T-cell (primary cell): Measurements from ENCODE around the gene ACP4. TPM values are rescaled to one million over a fixed set of nuclear protein-coding genes. Genes with fewer than 3 reads are reported as not detected.
"Not testable (repeated sequence)": the region's sequence is repeated elsewhere in the genome, so short reads cannot be mapped to it uniquely, and the experiment has no call there.

Source experiments
- ATAC-seq, 4 experiments: fragments of 200-7000 bp in 3 of 4; fragments of 150-1000 bp in 1 of 4; cut with Tn5 transposase; replicated peaks in 1 of 4; 1 replicate in 3 of 4; 2 replicates in 1 of 4; pipeline ENCODE4 v1.10.0; 2021; ENCODE audit warnings: moderate library complexity in 3 of 4, mild to moderate bottlenecking in 2 of 4, moderate number of reproducible peaks in 1 of 4
- CTCF ChIA-PET, 2 donors: fragments of 300-600 bp; sonication (Branson Sonifier 250); formaldehyde crosslinking; loops; one replicate each; lab custom pipeline; 2022; ENCODE audit warnings: antibody characterized with exemption in 2 of 2; lab: Charles Lee
- POLR2A ChIA-PET, 2 donors: fragments of 300-600 bp; sonication (Branson Sonifier 250); formaldehyde crosslinking; loops; one replicate each; lab custom pipeline; 2022; ENCODE audit warnings: antibody characterized with exemption in 2 of 2; lab: Charles Lee
- DNase-seq, 35 experiments: peaks; one replicate each; pipeline versions ENCODE4 v3.0.0 to v3.0.0-alpha.2; 2013 to 2023
- H3K27ac ChIP-seq: one replicate; pipeline ENCODE4 v1.5.1; 2013; ENCODE audit warnings: low read length
- H3K27me3 ChIP-seq, 2 experiments: replicated peaks in 1 of 2; 1 replicate in 1 of 2; 2 replicates in 1 of 2; pipeline versions ENCODE4 v1.6.1 to v1.7.0; 2013; ENCODE audit warnings: low read length in 1 of 2, mixed read lengths in 1 of 2; ENCODE audit not compliant: control insufficient read depth in 2 of 2, insufficient read depth in 2 of 2; ENCODE audit errors: extremely low read depth in 1 of 2
- H3K36me3 ChIP-seq, 2 donors: 1 replicate in 1 of 2; 2 replicates in 1 of 2; pipeline versions ENCODE4 v1.6.1 to v1.7.0; 2013; ENCODE audit warnings: low read length in 1 of 2; ENCODE audit not compliant: control insufficient read depth in 2 of 2, insufficient read depth in 1 of 2; ENCODE audit errors: extremely low read depth in 1 of 2
- H3K4me1 ChIP-seq, 2 experiments: 1 replicate in 1 of 2; 2 replicates in 1 of 2; pipeline versions ENCODE4 v1.6.1 to v1.7.0; 2013; ENCODE audit warnings: low read length in 2 of 2, mixed read lengths in 1 of 2; ENCODE audit not compliant: insufficient read depth in 2 of 2, control insufficient read depth in 1 of 2; ENCODE audit errors: extremely low read depth in 1 of 2
- H3K4me3 ChIP-seq, 2 donors: 1 replicate in 1 of 2; 2 replicates in 1 of 2; pipeline versions ENCODE4 v1.5.1 to v1.7.0; 2013; ENCODE audit warnings: mild to moderate bottlenecking in 2 of 2, low read length in 1 of 2, moderate library complexity in 1 of 2; ENCODE audit not compliant: control insufficient read depth in 1 of 2; ENCODE audit errors: extremely low read depth in 1 of 2
- H3K9me3 ChIP-seq: 2 replicates; pipeline ENCODE4 v1.7.0; 2013
- H3K27ac Mint-ChIP-seq, 2 donors: one replicate each; pipeline ENCODE4 v1.8.0; 2020 to 2021; ENCODE audit warnings: mild to moderate bottlenecking in 2 of 2, mixed read lengths in 2 of 2
- H3K27me3 Mint-ChIP-seq, 2 donors: one replicate each; pipeline ENCODE4 v1.8.0; 2021 to 2022; ENCODE audit warnings: mixed read lengths in 2 of 2
- H3K36me3 Mint-ChIP-seq: one replicate; pipeline ENCODE4 v1.8.0; 2021; ENCODE audit warnings: mixed read lengths
- H3K4me1 Mint-ChIP-seq, 3 donors: one replicate each; pipeline ENCODE4 v1.8.0; 2020 to 2022; ENCODE audit warnings: mixed read lengths in 3 of 3, mild to moderate bottlenecking in 1 of 3
- H3K4me3 Mint-ChIP-seq, 3 donors: one replicate each; pipeline ENCODE4 v1.8.0; 2020 to 2022; ENCODE audit warnings: mild to moderate bottlenecking in 3 of 3, mixed read lengths in 3 of 3, moderate library complexity in 3 of 3
- H3K9me3 Mint-ChIP-seq, 3 donors: one replicate each; pipeline ENCODE4 v1.8.0; 2020 to 2022; ENCODE audit warnings: mixed read lengths in 3 of 3
- WGBS: methylation state at CpG from one replicate; pipeline ENCODE4 v1.1.5; 2013; ENCODE audit warnings: missing lambda C conversion rate; ENCODE audit not compliant: insufficient coverage; 5-methylcytosine and 5-hydroxymethylcytosine counted together
- total RNA-seq, 35 experiments: library from RNA in 6 of 35; stranded (reverse) in 6 of 35; fragments of 120-200 nt in 1 of 35; gene quantifications; one replicate each; pipeline versions ENCODE4 v1.2.1 to v1.2.4 and lab custom pipeline; 2013 to 2026

ACP4 gene
- total RNA-seq = not detected
- total RNA-seq (2013) = not detected
- 0 to 0.08 (median 0) reads per million in 29 experiments for total RNA-seq (lab: John Stamatoyannopoulos, UW)

- H3K9me3 ChIP-seq = no peaks in the 10 kb centered on the region
- WGBS = 98% methylated on average over 7 of the region's 15 CpGs
- no peak for ATAC-seq
- Mint-ChIP-seq H3K27me3 (no peaks in the 10 kb centered on the region), H3K36me3 (no peaks in the 10 kb centered on the region), H3K9me3 (no peaks in the 10 kb centered on the region), H3K4me3 (no peak within 1 kb of the TSS), H3K4me1 (peaks cover 0 to 8% (median 6%) of the 10 kb centered on the region in 3 donors), H3K27ac (no peak within 1 kb of the TSS)
- ChIA-PET CTCF (no interaction called here), POLR2A (no interaction called here)
- peaks cover 0 to 8% of the 10 kb centered on the region in 2 experiments for H3K4me1 ChIP-seq
- DNase-seq = no peak
- no peak within 1 kb of the TSS for H3K27ac ChIP-seq
- peaks cover 0 to 11% of the 10 kb centered on the region in 2 experiments for H3K27me3 ChIP-seq
- H3K36me3 ChIP-seq = no peaks in the 10 kb centered on the region
- no peak within 1 kb of the TSS for H3K4me3 ChIP-seq
Observed at GRCh38 chr19:50790396-50790795, at the start of gene ACP4. ACP4 (plus strand) TSS chr19:50790415; CDS start chr19:50790415, 0 bp downstream.

GRCh38 chr19:50741179-50741933 lies 48.9 kb upstream of the ACP4 start:
- Histone ChIP-seq H3K4me1 (no peaks in the 10 kb centered on the region), H3K27ac (no peak overlapping the region), H3K4me3 (no peak overlapping the region), H3K27me3 (peaks cover 0 to 53% of the 10 kb centered on the region in 2 experiments), H3K36me3 (no peaks in the 10 kb centered on the region), H3K9me3 (no peaks in the 10 kb centered on the region)
- CTCF ChIA-PET = no interaction called here
- no peak for DNase-seq
- POLR2A ChIA-PET = no interaction called here
- H3K36me3 Mint-ChIP-seq = no peaks in the 10 kb centered on the region
- H3K27ac Mint-ChIP-seq = no peak overlapping the region
- 64% methylated on average over 15 of the region's 18 CpGs for WGBS
- no peak overlapping the region for H3K4me3 Mint-ChIP-seq
- peaks cover 46 to 56% of the 10 kb centered on the region in 2 donors for H3K27me3 Mint-ChIP-seq
- ATAC-seq = no peak
- peaks cover 0 to 7% (median 0%) of the 10 kb centered on the region in 3 donors for H3K4me1 Mint-ChIP-seq
- H3K9me3 Mint-ChIP-seq = no peaks in the 10 kb centered on the region

GRCh38 chr19:50743537-50743936 lies 46.7 kb upstream of the ACP4 start:
- ChIA-PET POLR2A (no interaction called here), CTCF (no interaction called here)
- Histone ChIP-seq H3K4me3 (no peak overlapping the region), H3K36me3 (no peaks in the 10 kb centered on the region), H3K27ac (no peak overlapping the region), H3K4me1 (no peaks in the 10 kb centered on the region), H3K9me3 (no peaks in the 10 kb centered on the region), H3K27me3 (peaks cover 0 to 47% of the 10 kb centered on the region in 2 experiments)
- H3K9me3 Mint-ChIP-seq = no peaks in the 10 kb centered on the region
- no peak overlapping the region for H3K27ac Mint-ChIP-seq
- ATAC-seq = no peak
- no peak for DNase-seq
- H3K4me1 Mint-ChIP-seq = peaks cover 0 to 7% (median 0%) of the 10 kb centered on the region in 3 donors
- WGBS = 93% methylated on average over 3 of the region's 6 CpGs
- H3K27me3 Mint-ChIP-seq = peaks cover 40 to 52% of the 10 kb centered on the region in 2 donors
- no peaks in the 10 kb centered on the region for H3K36me3 Mint-ChIP-seq
- H3K4me3 Mint-ChIP-seq = no peak overlapping the region

GRCh38 chr19:50745221-50745620 lies 45.0 kb upstream of the ACP4 start:
- no peak overlapping the region for H3K27ac Mint-ChIP-seq
- Histone ChIP-seq H3K9me3 (no peaks in the 10 kb centered on the region), H3K36me3 (no peaks in the 10 kb centered on the region), H3K27ac (no peak overlapping the region), H3K27me3 (peaks cover 0 to 38% of the 10 kb centered on the region in 2 experiments), H3K4me1 (no peaks in the 10 kb centered on the region), H3K4me3 (no peak overlapping the region)
- H3K4me3 Mint-ChIP-seq = no peak overlapping the region
- DNase-seq (no peak), ATAC-seq (no peak)
- no peaks in the 10 kb centered on the region for H3K9me3 Mint-ChIP-seq
- no CpG with 5 or more reads among the region's 10 CpGs for WGBS
- ChIA-PET CTCF (interaction anchor here in 1 of 2 donors (0.6 kb wide), 1 partner anchor 10 kb away, joined by 8 read pairs; no protein-coding TSS in a partner anchor), POLR2A (no interaction called here)
- no peaks in the 10 kb centered on the region for H3K36me3 Mint-ChIP-seq
- H3K4me1 Mint-ChIP-seq = no peaks in the 10 kb centered on the region
- H3K27me3 Mint-ChIP-seq = peaks cover 27 to 40% of the 10 kb centered on the region in 2 donors

GRCh38 chr19:50747141-50747540 lies 43.1 kb upstream of the ACP4 start:
- POLR2A ChIA-PET, H3K27ac ChIP-seq, DNase-seq, ATAC-seq, H3K4me3 ChIP-seq, H3K4me1 ChIP-seq, H3K4me1 Mint-ChIP-seq, H3K36me3 ChIP-seq, CTCF ChIA-PET, H3K36me3 Mint-ChIP-seq, H3K9me3 ChIP-seq, H3K27ac Mint-ChIP-seq, H3K4me3 Mint-ChIP-seq, H3K9me3 Mint-ChIP-seq: not testable (repeated sequence)
- peaks cover 18 to 22% of the 10 kb centered on the region in 2 donors for H3K27me3 Mint-ChIP-seq
- 94% methylated on average over 6 of the region's 14 CpGs for WGBS
- peaks cover 0 to 22% of the 10 kb centered on the region in 2 experiments for H3K27me3 ChIP-seq

GRCh38 chr19:50749490-50749889 lies 40.7 kb upstream of the ACP4 start:
- no peak overlapping the region for H3K27ac ChIP-seq
- Mint-ChIP-seq H3K27me3 (peaks cover 20 to 24% of the 10 kb centered on the region in 2 donors), H3K4me1 (no peaks in the 10 kb centered on the region), H3K4me3 (no peak overlapping the region), H3K36me3 (no peaks in the 10 kb centered on the region), H3K27ac (no peak overlapping the region), H3K9me3 (no peaks in the 10 kb centered on the region)
- H3K4me1 ChIP-seq = no peaks in the 10 kb centered on the region
- DNase-seq (no peak), ATAC-seq (no peak)
- ChIA-PET CTCF (no interaction called here), POLR2A (no interaction called here)
- no peaks in the 10 kb centered on the region for H3K9me3 ChIP-seq
- no peak overlapping the region for H3K4me3 ChIP-seq
- no peaks in the 10 kb centered on the region for H3K36me3 ChIP-seq
- H3K27me3 ChIP-seq = peaks cover 0 to 14% of the 10 kb centered on the region in 2 experiments
- WGBS = 72% methylated on average over 2 of the region's 6 CpGs
